IPS-18c (cell line): ENCODE results near the gene CLDN34.

ENCODE experiments used
- H3K4me3 ChIP-seq: 2 replicates; pipeline ENCODE4 v1.7.0; 2013; ENCODE audit warnings: low read depth, mild to moderate bottlenecking, low read length, moderate library complexity; ENCODE audit not compliant: insufficient read depth
- H3K9me3 ChIP-seq: one replicate; pipeline ENCODE4 v1.6.1; 2013; ENCODE audit warnings: mild to moderate bottlenecking, low read length, moderate library complexity; ENCODE audit not compliant: control insufficient read depth, insufficient read depth

The CLDN34 gene

GRCh38 chrX:9955506-9955905 is 11.7 kb upstream of the CLDN34 start:
- H3K9me3 ChIP-seq = peaks cover 8% of the 10 kb centered on the region
- no peak overlapping the region for H3K4me3 ChIP-seq

- peaks cover 5% of the 10 kb centered on the region for H3K9me3 ChIP-seq
- H3K4me3 ChIP-seq = no peak overlapping the region
Measured at GRCh38 chrX:9957743-9958142, 9.4 kb upstream of the CLDN34 start.

GRCh38 chrX:9958183-9958582 is 9.0 kb upstream of the CLDN34 start:
- H3K4me3 ChIP-seq = no peak overlapping the region

GRCh38 chrX:9961750-9962149 is 5.4 kb upstream of the CLDN34 start:
- H3K9me3 ChIP-seq = peaks cover 7% of the 10 kb centered on the region
- no peak overlapping the region for H3K4me3 ChIP-seq

More at GRCh38 chrX:9958183-9958582, 9.0 kb upstream of the CLDN34 start:
- peaks cover 5% of the 10 kb centered on the region for H3K9me3 ChIP-seq

- Histone ChIP-seq H3K9me3 (peaks cover 10% of the 10 kb centered on the region), H3K4me3 (no peak overlapping the region)
Measured at GRCh38 chrX:9977635-9978034, 10.5 kb downstream of the CLDN34 start.

- peaks cover 10% of the 10 kb centered on the region for H3K9me3 ChIP-seq
- H3K4me3 ChIP-seq = no peak overlapping the region
Measured at GRCh38 chrX:9980401-9980800, 13.2 kb downstream of the CLDN34 start.

GRCh38 chrX:9980927-9981326 is 13.8 kb downstream of the CLDN34 start:
- Histone ChIP-seq H3K9me3 (peaks cover 12% of the 10 kb centered on the region), H3K4me3 (no peak overlapping the region)

- Histone ChIP-seq H3K9me3 (peaks cover 15% of the 10 kb centered on the region), H3K4me3 (no peak overlapping the region)
Measured at GRCh38 chrX:9983441-9983840, 16.3 kb downstream of the CLDN34 start.

- no peak overlapping the region for H3K4me3 ChIP-seq
- peaks cover 15% of the 10 kb centered on the region for H3K9me3 ChIP-seq
Measured at GRCh38 chrX:9983846-9984245, 16.7 kb downstream of the CLDN34 start.

GRCh38 chrX:9988762-9989161 is 21.6 kb downstream of the CLDN34 start:
- H3K9me3 ChIP-seq = peaks cover 18% of the 10 kb centered on the region
- H3K4me3 ChIP-seq = no peak overlapping the region

GRCh38 chrX:9992061-9992460 is 24.9 kb downstream of the CLDN34 start:
- peaks cover 15% of the 10 kb centered on the region for H3K9me3 ChIP-seq
- no peak overlapping the region for H3K4me3 ChIP-seq

GRCh38 chrX:9992724-9993123 is 25.6 kb downstream of the CLDN34 start:
- H3K9me3 ChIP-seq = peaks cover 12% of the 10 kb centered on the region

GRCh38 chrX:9995855-9996339 is 28.7 kb downstream of the CLDN34 start:
- no peak overlapping the region for H3K4me3 ChIP-seq
- H3K9me3 ChIP-seq = peaks cover 10% of the 10 kb centered on the region

More at GRCh38 chrX:9992724-9993123, 25.6 kb downstream of the CLDN34 start:
- H3K4me3 ChIP-seq = no peak overlapping the region

- H3K9me3 ChIP-seq = peaks cover 8% of the 10 kb centered on the region
- no peak overlapping the region for H3K4me3 ChIP-seq
Measured at GRCh38 chrX:9997041-9997440, 29.9 kb downstream of the CLDN34 start.

- peaks cover 6% of the 10 kb centered on the region for H3K9me3 ChIP-seq
- no peak overlapping the region for H3K4me3 ChIP-seq
Measured at GRCh38 chrX:9997524-9997923, 30.4 kb downstream of the CLDN34 start.

GRCh38 chrX:10001496-10001895 is 34.3 kb downstream of the CLDN34 start:
- H3K4me3 ChIP-seq = no peak overlapping the region
- H3K9me3 ChIP-seq = peaks cover 4% of the 10 kb centered on the region

GRCh38 chrX:10004832-10005475 is 37.8 kb downstream of the CLDN34 start:
- Histone ChIP-seq H3K9me3 (peaks cover 12% of the 10 kb centered on the region), H3K4me3 (no peak overlapping the region)

GRCh38 chrX:10006086-10006485 is 38.9 kb downstream of the CLDN34 start:
- H3K9me3 ChIP-seq = peaks cover 12% of the 10 kb centered on the region
- no peak overlapping the region for H3K4me3 ChIP-seq

GRCh38 chrX:10006770-10007169 is 39.6 kb downstream of the CLDN34 start:
- Histone ChIP-seq H3K9me3 (peaks cover 12% of the 10 kb centered on the region), H3K4me3 (no peak overlapping the region)
